NCI-H82 (cell line): ENCODE measurements around the gene CCDC142.

Source experiments
- DNase-seq: peaks from one replicate; lab custom pipeline; 2025; lab: John Stamatoyannopoulos, UW

Gene CCDC142

DNA sequence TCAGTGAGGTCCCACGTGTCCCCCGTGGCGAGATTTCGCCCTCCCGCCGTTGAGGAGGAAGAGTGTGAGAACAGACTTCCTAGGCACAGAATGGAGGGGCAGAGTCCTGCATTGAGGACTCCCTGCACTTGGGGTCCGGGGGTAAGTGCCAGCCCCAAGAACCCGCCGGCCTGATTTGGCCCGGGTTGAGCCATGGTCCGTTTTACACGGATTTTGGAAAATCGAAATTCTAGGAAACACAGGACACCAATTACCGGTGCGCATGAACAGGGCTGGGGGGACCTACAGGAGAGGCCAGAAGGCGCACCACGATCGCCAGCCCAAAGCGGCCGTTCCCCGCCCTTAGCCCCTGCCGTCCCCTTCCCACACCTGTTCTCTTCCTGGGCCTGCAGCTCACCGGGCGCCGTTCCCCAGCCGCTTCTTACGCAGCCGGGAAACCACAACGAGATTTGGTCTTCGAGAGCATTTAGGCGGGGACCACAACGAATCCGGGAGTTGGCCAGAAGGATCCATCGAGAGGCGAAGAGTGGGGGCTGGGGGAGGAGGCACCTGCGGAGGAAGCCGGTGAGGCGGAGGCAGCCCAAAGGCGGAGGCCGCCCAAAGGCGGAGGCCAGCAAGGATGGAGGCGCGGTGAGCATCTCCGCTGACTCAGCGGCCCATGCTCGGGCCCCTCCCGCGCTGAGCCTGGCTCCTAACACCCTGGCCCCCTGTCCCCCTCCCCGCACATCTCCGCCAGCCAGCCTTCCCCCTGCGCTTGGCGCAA is 31.0 kb upstream of the CCDC142 start:
- peak; percentile 96 for DNase-seq

DNA sequence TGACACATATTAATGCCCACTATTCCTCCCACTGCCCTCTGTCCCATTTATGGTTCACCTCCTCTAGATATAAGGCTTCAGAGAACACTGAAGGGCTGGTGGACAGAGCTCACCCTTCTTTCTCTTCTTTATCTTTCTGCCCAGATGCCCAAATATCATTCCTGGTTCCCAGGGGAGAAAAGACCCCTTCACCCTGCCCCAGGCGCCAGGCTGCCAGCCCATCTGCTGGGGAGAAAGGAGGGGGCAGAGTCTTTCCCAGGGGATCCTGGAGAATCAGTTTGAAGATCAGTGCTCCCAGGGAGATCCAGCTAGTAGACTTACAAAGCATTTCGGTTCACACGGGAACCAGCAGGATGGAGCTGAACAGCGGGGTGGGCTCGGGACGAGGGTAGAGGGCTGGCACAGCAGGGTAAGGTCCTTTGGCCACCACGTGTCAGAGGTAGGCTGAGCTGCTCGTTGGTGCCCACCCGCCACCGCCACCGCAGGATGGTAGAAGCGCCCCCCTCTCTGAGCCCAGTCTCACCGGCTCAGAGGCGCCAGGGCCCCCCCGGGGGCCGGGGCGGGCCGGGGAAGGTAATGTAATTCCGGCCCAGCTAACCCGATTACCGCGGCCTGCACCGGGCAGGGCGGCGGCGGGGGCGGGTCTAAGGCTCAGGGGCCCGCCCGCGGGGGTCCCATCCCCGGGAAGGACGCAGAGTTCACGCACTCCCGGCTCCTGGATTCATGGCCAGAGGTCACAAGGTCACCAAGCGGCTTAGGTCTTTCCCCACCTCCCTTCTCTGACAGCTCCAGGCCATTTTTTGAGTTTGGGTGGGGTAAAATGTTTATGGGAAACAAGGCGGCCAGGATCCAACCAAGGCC is 30.2 kb upstream of the CCDC142 start:
- peak; percentile 97 for DNase-seq

DNA sequence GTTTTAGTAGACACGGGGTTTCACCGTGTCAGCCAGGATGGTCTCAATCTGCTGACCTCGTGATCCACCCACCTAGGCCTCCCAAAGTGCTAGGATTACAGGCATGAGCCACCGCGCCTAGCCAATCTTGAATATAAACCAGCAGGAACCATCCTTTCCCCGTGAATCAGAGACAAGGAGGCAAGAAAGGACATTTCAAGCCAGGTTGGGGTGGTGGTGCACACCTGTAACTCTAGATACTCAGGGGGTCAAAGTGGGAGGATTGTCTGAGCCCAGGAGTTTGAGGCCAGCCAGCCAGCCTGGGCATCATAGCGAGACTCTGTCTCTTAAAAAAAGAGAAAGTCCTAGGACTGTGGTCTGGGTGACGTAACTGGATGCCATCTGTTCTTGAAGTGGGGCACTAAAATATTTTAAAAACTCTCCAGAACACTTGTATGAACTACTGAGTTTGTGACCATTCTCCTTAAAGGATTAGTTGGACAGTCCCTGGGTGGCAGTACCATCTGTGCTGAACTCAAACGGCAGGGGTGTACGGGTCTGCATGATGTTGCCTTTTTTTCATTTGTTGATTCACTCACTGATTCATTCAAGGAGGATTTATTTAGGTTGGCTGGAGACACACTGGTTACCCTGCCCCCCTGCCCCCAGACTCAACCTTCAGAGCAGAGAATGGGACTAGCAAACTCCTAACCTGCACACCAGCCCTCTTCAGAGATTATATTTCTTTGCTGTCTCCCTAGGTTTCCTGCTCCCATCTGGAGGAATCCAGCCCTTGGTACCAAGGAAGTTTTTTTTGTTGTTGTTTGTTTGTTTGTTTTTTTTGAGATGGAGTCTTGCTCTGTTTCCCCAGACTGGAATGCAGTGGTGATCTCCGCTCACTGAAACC is 28.5 kb upstream of the CCDC142 start:
- DNase-seq, result peak; percentile 79

DNA sequence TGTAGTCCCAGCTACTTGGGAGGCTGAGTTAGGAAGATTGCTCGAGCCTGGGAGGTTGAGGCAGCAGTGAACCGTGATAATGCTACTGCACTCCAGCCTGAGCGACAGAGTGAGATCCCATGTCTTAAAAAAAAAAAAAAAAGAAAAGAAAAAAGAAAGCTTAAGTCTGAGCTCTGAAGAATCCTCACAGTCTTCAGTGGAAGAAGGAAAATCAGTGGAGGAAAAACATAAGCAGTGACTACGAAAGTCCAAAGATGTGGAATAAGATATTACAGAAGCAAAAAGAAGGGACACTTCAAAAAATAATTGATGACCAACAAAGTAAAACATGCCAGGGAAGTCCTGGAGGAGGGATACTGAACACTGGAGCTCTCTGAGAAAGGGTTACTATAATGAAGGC is 27.5 kb upstream of the CCDC142 start:
- DNase-seq, result no peak

DNA sequence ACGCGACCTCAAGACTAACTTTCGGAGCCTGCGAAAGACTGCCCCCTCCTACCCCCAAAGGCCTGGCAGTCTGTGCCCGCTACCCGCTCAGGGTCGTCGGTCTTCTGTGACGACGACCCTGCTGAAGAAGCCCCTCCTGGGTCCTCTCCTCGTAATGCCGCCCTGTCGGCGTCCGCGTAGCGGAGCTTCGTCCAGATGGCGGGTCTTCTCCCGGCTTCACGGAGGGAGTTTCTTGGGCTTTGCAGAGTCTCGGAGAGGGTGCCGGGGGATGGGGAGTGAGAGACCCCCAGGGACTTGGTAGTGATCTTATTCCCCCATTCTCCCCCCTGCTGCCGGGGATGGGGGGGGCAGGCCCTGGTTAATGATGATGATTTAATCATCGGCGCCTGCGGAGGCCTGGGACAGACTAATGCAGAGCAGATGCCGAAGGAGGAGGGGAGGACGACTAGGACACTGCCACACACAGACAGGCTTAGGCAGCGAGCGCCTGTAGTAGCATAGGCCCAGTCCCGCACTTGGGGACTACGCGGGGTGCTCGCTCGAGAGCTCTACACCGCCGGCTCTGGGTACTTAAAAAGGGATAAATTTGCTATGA is 25.2 kb upstream of the CCDC142 start:
- DNase-seq, result peak; percentile 99

DNA sequence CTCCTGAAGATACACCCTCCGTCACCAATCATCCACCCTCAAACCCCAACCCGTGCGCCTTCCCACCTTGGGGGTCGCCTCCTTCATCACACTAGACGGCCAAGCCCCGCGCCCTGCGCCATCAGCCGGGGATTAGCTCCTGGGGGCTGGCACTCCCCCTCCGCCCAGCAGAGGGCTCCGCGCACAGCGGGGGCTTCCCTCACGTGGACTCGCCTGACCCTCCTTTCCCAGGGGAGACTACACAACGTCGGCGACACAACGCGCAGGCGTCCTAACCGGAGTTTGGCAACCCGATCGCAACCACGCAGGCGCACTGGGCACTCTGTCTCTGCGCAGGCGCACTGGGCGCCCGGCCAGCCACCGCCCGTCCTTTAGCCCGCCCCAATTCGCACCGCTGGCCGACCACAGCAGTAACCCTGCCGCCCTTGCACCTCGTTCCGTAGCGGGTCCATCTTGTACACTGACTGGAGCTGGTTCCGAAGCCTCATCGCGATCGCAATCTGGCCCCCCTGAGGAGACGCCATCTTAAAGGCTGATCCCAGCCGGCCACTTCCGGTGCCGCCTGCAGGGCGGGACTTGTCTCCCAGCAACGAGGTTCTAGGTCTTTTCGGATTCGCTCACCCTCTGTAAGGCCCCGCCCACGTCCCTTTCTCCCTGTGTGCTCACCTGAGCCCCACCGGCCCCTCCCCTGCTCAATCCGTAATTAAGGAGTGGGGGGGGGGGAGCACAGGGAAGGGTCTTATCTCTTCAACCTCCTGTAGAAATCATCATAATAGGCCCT is 24.5 kb upstream of the CCDC142 start, which contains the start of gene PCGF1:
PCGF1 (minus strand) TSS at position 551 of the 781 bp plus-strand sequence; CDS start at position 524, 27 bp downstream.
- peak; percentile 100 for DNase-seq

DNA sequence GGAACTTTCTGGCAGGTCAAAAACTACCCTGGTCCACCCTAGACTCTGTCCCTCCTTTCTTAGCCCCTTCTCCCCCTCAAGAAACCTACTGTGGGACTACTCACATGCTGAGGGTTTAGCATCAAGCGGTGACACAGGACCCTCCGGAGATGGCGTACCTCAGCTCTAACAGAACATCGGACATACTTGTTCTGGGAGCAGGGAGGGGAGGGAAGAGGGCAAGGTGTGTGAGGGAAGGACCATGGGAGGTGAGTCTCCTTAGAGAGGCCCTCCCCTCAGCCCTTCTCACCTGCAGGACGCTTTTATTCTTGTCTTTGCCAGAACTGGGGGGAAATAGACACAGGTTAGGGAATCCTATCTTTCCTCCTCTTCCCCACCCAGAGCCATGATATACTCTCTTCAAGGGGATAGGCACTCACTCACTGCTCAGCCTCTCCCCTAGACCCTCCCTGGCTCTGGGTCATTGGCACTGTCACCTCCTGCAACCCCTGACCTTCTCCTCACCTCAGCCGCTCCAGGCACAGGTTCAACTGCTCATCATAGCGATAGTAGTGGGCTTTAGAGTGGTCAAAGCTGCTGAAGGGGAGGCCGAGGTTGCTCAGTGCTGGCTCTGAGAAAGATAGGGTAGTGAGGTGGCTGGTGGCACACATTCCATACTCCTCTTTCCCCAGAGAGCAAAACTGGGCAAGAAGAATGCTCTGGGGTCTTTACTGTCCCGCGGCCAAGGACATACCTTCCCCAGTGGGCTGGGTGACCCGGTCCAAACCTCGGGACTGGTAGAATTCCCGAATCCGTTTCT is 22.8 kb upstream of the CCDC142 start:
- no peak for DNase-seq

DNA sequence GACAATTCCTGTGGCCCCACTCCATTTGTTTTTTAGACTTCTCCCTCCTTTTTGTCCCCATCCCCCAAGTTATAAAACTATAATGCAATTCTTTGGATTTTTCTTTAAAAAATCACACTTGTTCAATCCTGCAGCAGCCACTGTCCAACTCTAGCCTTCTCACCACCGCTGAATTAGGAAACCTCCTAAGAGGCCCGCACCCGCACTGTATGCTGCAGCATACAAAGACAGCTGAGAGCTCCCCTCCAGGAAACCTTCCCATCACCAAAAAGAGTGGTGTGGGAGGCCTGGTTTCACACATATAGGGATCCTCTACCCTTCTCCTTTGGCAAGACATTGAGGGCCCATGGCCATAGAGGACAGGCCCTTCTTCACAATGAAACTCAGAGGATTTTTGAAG is 21.8 kb upstream of the CCDC142 start:
- no peak for DNase-seq

DNA sequence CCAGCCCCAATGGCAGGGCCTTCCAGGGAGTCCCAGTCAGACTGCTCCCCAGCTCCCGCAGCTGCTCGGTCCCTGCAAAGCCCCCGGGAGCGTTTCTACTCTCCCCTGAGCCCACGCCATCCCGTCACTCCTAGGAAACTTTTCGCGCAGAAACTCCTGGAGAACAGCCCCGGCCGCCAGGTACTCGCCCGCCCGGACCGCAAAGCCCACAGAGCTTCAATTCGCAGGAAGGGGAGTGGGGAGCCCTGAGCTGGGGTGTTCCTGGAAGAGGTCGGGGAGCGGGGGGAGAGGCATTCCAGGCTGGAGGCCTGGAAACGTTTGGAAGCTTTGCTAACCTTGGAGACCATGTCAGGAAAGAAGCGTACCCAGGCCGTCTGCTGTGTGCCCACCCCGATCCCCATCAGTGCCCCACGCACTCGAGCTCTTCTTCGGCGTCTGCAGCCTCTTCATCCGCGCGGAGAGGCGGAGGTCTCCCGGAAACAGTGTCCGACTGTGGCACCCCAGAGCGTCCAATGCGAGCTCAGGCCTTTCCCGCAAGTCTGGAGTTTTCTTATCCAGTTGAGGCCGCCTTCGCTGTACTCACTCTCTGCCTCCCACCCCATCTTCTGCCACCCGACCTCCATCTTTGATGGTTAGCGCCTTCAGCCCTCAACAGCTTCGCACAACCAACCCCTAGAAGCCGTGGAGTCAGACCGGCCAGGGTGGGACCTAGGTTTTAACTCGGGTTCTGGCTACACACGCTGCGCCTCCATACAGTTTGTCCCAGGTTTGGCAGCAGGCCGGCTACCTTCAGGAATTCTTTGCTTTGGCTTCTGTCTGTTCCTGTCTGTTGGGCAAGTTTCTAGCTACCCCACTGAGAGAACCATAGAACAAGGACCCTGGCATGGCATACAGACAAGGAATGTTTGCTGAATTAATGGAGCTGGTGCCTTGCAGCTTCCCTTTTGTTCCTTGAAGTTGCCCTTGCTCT is 21.0 kb upstream of the CCDC142 start:
- DNase-seq, result no peak

DNA sequence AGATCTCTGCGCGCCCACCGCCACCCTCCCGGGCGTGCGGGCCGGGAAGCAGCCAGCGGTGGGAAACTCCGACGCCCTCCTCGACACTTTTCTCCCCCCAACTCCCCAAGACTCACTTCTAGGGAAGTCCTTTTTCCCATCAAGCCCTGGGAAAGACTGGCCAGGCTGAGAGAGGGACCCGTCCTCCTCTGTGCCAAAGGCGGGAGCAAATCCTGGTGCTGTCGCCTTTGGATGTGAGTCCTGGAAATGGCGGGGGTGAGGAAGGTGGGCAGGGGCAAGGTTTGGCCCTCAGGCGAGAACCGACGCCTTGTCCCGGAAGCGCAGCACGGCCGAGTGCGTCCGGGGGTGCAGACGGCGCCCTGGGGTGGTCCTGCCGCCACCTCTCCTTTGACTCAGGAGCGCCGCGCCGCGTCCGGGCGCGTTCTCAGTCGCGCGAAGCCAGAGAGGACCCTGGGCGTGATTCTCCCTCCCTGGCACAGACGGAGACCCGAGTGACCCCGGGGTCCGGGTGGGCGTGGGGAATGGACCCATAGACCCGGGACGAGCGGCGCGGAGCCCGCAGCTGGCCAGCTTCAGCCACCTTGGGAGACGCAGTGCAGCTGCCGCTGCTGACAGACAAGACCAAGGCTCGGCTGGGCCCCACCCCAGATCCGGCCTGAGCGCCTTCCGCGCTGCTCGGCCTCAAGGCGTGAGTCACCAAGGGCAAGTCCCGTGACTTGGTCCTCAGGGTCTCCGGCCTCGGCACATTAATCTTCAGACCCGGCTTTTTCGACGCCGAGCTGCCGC is 20.1 kb upstream of the CCDC142 start:
- DNase-seq, result peak; percentile 77

DNA sequence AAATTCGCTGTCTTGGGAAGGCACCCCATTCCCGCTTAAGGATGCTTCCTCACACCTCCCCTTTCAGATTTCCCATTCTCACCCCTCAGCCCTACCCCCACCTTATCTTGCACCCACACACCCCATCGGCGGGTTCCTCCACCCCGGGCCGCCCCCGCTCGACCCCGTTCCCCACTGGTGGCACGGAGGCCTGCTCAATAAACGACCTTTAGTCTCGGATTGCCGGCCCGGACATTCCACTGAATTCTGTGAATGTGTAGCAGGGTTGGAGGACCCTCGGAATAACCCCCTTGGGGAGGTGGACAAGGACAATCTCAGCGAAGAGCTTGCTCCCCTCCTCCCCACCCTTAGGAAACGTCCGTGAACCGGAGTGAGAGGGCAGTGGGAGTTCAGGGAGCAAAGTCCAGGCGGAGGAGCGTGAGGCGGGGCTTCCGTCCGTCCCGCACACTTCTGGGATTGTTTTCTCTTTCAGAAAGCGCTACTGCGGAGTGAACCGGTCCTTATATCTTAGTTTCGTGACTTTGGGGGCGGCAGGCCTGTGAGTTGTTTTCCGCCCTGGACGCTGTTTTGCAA is 19.4 kb upstream of the CCDC142 start:
- no peak for DNase-seq

DNA sequence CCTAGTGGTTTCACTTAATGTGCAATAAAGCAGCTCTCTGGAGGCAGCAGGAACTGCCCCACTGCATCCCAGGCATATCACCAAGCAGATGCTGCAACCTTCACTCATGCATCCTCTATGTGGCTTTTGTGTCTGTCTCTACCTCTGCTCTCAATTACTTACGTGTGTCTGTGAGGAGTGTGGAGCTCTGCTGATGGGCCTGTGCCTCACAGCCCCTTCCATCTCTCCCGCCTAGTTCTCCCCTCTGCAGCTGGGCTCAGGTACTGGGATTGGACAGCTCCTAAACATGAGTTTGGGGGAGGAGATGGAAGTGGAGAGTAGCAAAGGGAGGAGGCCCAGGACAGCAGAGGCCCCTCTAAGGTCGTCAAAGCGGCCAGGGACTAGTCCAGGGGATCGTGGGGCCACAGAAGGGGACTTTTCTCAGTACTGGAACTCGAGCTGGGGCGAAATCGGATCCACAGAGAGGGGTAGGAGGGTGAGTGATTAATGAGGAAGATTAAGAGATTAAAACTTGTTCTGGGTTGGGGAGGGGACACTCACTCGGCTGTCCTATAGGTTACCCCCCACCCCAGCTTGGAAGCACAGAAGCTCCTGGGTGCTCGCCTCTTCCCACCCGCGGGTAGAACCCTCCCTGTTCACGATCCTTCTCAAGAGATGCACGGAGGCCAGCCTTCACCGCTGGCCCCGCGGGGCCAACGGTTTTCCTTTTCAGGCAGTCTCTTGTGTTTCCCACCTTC is 18.7 kb upstream of the CCDC142 start:
- DNase-seq, result peak; percentile 95

DNA sequence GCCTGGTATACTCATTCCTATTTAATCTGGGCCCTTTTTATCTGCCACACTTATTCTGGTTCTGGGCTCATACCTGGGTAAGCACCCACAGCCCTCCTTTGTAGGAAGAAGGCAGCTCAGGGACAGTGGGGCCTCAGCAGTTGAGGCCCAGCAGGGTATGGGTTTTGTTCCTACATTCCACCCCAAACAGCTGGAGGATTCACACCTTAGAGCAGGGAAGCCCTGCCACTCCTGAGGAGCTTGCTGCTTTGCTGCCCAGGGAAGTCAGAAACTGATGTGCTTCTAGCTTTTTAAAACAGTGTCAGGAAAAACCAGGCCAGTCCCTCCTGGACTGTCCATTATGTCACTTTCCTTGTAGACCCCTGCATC is 17.8 kb upstream of the CCDC142 start:
- no peak for DNase-seq

DNA sequence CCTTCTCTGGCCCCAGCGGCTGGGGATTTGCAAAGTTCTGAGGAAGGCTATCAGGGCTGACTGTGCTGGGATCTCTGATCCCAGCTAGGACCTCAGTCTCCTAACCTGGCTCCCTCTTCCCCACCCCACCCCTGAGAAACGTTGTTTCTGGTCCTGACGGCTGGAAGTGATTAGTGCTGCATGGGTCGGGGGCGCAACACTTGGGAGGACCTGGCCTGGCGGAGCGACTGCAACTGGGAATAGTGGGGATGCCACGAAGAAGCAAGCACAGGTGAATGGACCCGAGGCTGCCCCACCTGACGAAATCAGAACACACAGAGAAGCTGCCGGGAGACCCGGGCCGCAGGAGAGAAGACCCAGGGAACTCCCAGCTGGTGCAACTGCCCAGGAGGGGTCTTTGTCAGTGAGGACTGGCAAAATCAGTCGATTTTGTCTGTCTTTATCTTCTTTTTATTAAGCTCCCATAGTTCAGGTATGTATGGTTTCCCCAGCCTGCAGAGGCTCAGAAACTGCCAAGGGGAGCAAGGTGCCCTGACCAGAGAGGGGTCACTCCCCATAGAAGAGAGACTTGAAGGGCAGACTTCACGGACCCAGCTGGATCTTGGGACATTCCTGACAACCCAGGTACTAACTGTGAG is 17.3 kb upstream of the CCDC142 start:
- DNase-seq, result no peak

DNA sequence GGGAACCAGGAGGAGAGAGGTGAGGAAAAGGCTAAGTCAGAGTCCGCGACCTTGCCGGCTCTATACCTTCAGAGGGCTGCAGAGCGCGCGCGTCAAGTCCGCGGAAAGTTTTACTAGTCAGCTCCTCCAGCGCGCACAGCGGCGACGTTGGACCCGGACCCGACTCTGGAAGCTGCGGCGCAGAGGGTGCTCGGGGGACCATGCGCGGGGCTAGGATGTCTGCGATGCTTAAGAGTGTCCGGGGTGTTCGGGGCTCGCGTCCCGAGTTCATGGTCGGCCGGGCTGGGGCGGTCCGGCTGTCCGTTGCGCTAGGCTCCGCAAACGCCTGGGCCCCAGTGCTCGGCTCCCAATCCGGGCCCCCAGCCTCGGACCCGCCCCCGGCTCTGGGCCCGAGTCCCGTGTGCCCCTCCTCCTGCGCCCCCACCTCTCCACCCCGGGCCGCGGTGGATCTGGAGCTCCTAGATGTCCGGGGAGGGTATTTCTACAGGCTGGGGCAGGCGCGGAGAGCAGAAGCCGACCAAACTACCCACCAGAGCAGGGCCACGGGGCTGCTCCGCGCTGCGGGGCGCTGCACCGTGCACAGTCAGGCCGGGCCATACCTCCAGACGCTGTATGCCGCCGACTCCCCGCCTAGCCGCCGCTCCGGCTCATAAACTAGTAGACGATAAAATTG is 16.6 kb upstream of the CCDC142 start, which contains the start of gene LBX2:
LBX2 (minus strand) TSS at position 337 of the 673 bp plus-strand sequence; CDS start at position 271, 66 bp downstream.
- DNase-seq, result no peak
